WI38 (cell line): ENCODE data around the gene B4GAT1.
"Not testable (repeated sequence)": the region's sequence is repeated elsewhere in the genome, so short reads cannot be mapped to it uniquely, and the experiment has no call there.

Experiments used
- H3K4me3 ChIP-seq: 2 replicates; pipeline ENCODE4 v1.5.1; 2011; ENCODE audit warnings: low read depth, mild to moderate bottlenecking, control low read depth, low read length
- TF ChIP-seq, protein P1 (sequence below): IDR thresholded peaks from 2 replicates; pipeline ENCODE4 v1.5.1; 2012; ENCODE audit warnings: low read depth, mild to moderate bottlenecking, control low read depth, low read length

The B4GAT1 gene

GRCh38 chr11:66347425-66348276, at the start of gene B4GAT1:
TSS of gene B4GAT1 (minus strand) at chr11:66347629. CDS start at chr11:66347545, 84 bp downstream.
- TF ChIP-seq, protein P1, sequence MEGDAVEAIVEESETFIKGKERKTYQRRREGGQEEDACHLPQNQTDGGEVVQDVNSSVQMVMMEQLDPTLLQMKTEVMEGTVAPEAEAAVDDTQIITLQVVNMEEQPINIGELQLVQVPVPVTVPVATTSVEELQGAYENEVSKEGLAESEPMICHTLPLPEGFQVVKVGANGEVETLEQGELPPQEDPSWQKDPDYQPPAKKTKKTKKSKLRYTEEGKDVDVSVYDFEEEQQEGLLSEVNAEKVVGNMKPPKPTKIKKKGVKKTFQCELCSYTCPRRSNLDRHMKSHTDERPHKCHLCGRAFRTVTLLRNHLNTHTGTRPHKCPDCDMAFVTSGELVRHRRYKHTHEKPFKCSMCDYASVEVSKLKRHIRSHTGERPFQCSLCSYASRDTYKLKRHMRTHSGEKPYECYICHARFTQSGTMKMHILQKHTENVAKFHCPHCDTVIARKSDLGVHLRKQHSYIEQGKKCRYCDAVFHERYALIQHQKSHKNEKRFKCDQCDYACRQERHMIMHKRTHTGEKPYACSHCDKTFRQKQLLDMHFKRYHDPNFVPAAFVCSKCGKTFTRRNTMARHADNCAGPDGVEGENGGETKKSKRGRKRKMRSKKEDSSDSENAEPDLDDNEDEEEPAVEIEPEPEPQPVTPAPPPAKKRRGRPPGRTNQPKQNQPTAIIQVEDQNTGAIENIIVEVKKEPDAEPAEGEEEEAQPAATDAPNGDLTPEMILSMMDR = no peak
- H3K4me3 ChIP-seq = peak within 1 kb of the TSS; percentile 83

DNA sequence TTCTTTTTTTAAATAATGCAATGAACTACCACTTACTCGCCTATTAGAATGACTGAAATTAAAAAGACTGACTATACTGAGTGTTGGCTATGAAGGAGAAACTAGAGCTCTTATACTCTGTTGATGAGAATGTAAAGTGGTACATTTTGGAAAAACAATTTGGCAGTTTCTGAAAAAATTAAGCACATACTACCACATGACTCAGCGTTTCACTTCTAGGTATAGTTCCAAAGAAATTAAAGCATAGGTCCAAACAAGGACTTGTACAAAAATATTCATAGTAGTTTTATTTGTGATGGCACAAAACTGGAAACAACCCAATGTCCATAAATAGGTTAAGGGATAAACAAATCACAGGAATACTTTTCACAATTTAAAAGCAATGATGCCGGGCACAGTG, 46.5 kb upstream of the B4GAT1 start:
- H3K4me3 ChIP-seq = no peak overlapping the region
- TF ChIP-seq, protein P1 = no peak

DNA sequence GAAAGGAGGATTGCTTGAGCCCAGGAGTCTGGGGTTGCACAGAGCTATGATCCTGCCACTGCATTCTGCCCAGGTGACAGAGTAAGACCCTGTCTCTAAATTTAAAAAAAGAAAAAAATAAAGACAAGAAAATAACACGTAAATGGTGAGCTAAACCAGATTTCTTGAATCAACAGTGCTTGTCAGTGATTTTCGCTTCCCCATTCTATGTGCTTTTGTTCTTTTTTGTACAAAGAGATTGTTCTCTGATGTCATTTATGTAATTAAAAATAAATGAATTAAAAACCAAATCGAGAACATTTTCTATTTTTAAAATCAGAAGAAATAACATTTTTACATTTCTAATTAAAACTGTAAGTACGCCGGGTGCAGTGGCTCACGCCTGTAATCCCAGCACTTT, 43.9 kb upstream of the B4GAT1 start:
- TF ChIP-seq, protein P1 = no peak
- H3K4me3 ChIP-seq = no peak overlapping the region

DNA sequence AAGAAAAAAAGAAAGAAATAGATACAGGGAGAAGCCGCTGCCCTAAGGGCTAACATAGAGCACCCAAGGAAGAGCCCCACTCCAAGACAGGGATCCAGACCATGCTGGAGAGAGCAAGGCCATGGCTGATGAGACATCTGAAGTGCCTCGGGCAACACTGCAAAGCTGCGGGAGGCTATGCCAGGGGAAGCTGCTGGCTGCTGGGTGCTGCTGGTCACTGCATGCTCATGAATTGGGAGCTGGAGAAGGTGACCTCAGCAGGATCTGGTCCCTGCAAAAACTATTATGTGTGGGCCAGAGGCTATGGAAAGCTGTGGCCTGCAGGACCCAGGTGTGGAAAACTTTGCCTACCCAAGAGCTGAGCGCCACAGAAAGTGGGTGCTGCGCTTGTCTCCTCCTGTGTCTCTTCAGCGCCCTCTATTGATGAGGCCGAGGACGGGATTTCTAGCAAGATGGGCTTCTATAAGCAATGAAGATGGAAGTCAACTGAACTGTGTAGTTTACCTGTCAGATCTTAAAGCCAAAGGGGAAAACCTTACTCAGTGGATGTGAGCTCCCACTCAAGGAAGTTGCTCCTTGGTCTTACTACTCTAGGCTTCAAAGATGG, 41.5 kb upstream of the B4GAT1 start:
- TF ChIP-seq, protein P1 = peak; percentile 91

GRCh38 chr11:66386171-66387069, 39.0 kb upstream of the B4GAT1 start:
- no peak overlapping the region for H3K4me3 ChIP-seq
- TF ChIP-seq, protein P1 = peak; percentile 89

More for the DNA sequence above, 41.5 kb upstream of the B4GAT1 start:
- H3K4me3 ChIP-seq = no peak overlapping the region

- H3K4me3 ChIP-seq = not testable (repeated sequence)
These were observed 36.9 kb upstream of the B4GAT1 start for GRCh38 chr11:66384316-66384715.

DNA sequence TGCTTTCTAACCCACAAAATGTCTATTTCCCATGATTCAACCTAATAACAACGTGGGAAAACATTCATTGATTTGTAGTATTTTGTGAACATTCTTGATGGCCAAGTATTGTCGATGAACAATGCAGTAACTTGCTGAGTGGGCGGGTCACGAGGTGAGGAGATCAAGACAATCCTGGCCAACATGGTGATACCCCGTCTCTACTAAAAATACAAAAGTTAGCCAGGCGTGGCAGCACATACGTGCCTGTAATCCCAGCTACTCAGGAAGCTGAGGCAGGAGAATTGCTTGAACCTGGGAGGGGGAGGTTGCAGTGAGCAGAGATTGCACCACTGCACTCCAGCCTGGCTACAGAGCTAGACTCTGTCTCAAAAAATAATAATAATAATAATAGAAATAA, 32.8 kb upstream of the B4GAT1 start:
- not testable (repeated sequence) for H3K4me3 ChIP-seq

DNA sequence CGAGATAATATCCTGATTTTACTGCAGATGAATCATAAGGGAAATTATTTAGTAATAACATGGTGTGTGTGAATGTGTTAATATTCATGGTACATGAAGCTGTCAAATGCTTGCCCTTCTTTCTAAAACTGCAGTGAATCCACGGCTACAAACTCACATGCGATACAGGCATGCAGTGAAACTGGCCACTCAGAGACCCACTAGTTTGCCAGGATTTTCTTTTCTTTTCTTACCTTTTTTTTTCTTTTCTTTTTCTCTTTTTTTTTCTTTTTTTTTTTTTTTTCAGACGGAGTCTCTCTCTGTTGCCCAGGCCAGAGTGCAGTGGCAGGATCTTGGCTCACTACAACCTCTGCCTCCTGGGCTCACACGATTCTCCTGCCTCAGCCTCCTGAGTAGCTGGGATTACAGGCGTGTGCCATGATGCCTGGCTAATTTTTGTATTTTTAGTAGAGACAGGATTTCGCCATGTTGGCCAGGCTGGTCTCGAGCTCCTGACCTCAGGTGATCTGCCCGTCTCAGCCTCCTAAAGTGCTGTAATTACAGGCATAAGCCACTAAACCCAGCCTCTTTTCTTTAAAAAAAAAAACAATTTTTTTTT, 26.4 kb upstream of the B4GAT1 start:
- H3K4me3 ChIP-seq = not testable (repeated sequence)
